LNCaP clone FGC (cell line): Measurements from ENCODE around the gene HS2ST1.

ENCODE experiments used
- DNase-seq: peaks from one replicate; pipeline ENCODE4 v3.0.0-alpha.2; 2011; ENCODE audit warnings: low read depth
- H3K4me3 ChIP-seq: 2 replicates; pipeline ENCODE4 v1.5.1; 2011; ENCODE audit warnings: mild to moderate bottlenecking, low read depth, low read length, control low read depth
- TF ChIP-seq, protein P1 (sequence below): IDR thresholded peaks from 2 replicates; pipeline ENCODE4 v1.5.1; 2012; ENCODE audit warnings: mild to moderate bottlenecking; ENCODE audit not compliant: control insufficient read depth, insufficient read depth; ENCODE audit errors: extremely low read depth

The HS2ST1 gene

GRCh38 chr1:87106867-87107266 lies 192.4 kb downstream of the HS2ST1 start:
- TF ChIP-seq, protein P1, sequence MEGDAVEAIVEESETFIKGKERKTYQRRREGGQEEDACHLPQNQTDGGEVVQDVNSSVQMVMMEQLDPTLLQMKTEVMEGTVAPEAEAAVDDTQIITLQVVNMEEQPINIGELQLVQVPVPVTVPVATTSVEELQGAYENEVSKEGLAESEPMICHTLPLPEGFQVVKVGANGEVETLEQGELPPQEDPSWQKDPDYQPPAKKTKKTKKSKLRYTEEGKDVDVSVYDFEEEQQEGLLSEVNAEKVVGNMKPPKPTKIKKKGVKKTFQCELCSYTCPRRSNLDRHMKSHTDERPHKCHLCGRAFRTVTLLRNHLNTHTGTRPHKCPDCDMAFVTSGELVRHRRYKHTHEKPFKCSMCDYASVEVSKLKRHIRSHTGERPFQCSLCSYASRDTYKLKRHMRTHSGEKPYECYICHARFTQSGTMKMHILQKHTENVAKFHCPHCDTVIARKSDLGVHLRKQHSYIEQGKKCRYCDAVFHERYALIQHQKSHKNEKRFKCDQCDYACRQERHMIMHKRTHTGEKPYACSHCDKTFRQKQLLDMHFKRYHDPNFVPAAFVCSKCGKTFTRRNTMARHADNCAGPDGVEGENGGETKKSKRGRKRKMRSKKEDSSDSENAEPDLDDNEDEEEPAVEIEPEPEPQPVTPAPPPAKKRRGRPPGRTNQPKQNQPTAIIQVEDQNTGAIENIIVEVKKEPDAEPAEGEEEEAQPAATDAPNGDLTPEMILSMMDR = no peak
- peak; percentile 43 for DNase-seq
- no peak overlapping the region for H3K4me3 ChIP-seq

DNA sequence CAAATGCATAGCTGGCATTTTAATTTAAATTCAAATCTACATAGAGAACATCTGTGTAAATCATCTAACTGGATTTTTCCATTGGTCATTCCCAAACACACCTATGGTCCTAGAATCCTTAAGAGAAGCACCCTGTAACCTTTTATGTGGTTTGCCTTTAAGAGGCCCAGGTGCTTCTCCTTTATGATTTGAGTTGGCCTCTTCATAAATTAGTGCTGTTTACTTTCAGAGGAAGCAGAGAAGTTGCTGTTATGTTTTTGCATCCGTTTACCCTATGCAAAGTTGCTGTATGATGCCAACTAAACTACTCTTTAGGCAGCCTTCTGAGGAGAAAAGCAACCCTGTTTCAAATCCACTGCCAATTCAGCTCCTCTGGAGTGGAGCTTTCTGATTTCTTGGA lies 193.8 kb downstream of the HS2ST1 start:
- H3K4me3 ChIP-seq = no peak overlapping the region

DNA sequence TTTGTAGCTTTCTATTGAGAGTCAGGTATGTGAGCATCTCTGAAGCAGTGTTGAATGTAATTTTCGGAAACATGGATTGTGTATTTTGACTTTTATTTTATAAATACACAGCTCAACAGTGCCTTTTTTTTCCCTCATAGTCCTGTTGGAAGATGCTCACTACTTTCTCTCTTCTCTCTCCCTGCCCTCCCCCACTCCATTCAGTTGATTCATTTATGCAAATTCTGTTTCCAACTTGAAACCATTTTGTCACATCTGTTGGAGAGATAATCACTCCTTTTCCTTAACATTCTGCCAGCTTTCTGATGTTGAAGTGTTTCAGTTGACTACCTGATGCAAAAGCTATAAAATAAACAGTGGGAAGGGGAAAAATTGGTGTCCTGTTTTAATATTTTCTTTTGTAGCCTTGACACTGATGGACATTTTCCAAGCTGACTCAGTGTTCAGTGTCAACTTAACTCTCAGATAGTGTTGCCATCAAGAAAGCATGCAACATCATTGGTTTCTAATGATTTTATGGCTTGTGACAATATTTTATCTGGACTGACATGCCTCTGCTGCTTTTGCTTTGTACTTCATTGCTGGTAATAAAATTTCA lies 194.5 kb downstream of the HS2ST1 start:
- H3K4me3 ChIP-seq = no peak overlapping the region
- DNase-seq = peak; percentile 36
- TF ChIP-seq, protein P1 = no peak

More for the DNA sequence above, 193.8 kb downstream of the HS2ST1 start:
- DNase-seq = no peak
- TF ChIP-seq, protein P1 = no peak

GRCh38 chr1:87111659-87112371 lies 197.4 kb downstream of the HS2ST1 start:
- TF ChIP-seq, protein P1 = no peak
- DNase-seq = peak; percentile 7
- H3K4me3 ChIP-seq = no peak overlapping the region

- TF ChIP-seq, protein P1 = no peak
- DNase-seq = no peak
- no peak overlapping the region for H3K4me3 ChIP-seq
These were observed 198.9 kb downstream of the HS2ST1 start for GRCh38 chr1:87113313-87113712.

DNA sequence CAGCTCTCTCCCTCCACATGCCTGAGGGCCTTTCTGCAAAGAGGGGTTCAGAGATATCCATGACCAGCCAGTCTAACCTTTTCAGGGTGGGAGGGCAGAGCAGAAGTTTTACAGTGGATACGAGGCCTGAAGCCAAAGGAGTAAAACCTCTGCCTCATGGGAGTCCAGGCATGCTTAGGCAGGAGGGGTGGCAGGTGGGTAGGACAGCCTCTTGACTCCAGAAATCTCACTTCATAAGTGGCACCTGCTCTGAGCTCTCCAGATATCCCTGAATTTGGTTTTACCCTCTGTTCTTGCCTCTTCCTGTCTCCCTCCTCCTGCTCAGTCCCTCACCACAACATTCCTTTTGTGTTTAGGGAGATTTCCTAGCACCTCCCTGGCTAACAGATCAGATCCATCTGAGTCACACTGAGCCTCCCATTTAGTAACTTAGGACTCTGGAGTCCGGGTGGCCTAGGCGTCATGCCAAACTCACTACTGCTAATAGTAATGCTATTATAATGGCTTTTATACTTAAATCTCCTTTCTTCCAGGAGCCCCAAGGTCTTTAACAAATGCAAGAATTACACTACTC lies 201.0 kb downstream of the HS2ST1 start:
- TF ChIP-seq, protein P1 = no peak
- DNase-seq = no peak
- H3K4me3 ChIP-seq = no peak overlapping the region

GRCh38 chr1:87115891-87116290 lies 201.5 kb downstream of the HS2ST1 start:
- no peak for DNase-seq
- H3K4me3 ChIP-seq = no peak overlapping the region
- TF ChIP-seq, protein P1 = no peak
